Measurements from ENCODE around the gene AFP.

Gene AFP

GRCh38 chr4:73438582-73439215 lies 2.7 kb downstream of the AFP start:
- DNase-seq (ENCODE audit: low read depth in 2 of 2) = no peak

DNA sequence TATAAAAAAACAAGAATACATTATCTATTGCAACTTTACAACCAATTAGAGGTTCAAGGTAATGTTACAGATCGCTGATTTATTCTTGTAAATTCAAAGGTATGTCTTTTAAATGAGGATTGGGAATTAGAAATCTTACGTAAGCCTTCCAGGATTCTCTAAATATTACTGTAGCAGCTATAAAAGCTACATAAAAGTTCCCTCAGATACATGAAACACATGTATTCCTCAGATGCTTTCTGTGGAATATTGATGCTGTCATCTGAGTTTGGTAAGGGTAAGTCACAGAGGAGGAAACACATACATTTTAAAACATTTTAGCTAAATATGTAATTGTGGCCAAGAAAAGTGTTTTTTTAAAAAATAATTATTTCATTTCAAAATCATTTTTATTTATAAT lies 3.4 kb downstream of the AFP start:
- no peak for DNase-seq (ENCODE audit: low read depth in 2 of 2)

DNA sequence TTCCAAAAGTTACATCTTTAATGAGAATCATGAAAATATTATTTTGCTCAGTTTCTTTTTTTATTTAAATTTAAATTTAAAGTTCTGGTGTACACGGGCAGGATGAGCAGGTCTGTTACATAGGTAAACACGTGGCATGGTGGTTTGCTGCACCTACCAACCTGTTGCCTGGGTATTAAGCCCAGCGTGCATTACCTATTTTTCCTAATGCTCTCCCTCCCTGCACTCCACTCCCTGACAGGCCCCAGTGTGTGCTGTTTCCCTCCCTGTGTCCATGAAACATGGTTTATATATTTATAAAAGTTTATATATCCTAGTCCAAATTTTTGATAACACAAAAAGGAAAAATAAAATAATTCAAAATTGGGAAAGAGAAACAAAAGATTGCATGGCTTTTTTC lies 4.0 kb downstream of the AFP start:
- no peak for DNase-seq (ENCODE audit: low read depth in 2 of 2)

DNA sequence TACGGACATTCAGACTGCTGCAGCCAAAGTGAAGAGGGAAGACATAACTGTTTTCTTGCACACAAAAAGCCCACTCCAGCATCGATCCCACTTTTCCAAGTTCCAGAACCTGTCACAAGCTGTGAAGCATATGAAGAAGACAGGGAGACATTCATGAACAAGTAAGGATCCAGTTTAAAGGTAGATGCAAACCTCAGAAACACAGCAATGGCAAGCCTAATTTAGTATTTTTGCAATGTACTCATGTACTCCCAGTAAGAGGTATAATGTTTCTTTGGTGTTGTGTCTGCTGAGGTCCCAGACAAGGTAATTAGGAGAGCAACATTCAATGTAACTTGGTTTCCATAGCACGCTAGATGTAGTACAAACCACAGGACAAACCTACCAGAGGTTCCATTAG lies 4.6 kb downstream of the AFP start:
- DNase-seq (ENCODE audit: low read depth in 2 of 2) = no peak

DNA sequence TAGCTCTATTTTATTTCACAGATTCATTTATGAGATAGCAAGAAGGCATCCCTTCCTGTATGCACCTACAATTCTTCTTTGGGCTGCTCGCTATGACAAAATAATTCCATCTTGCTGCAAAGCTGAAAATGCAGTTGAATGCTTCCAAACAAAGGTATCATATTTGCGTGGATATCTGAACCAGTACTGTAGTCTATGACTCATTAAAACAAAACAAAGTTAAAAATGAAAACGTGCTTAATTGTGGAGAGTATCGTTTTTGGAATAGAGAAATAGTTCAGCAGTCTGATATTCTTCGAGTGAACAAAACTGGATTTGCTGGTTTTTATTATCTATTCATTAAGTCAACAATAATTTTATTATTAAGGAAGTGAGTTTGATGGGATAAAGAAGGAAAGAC lies 6.3 kb downstream of the AFP start:
- DNase-seq (ENCODE audit: low read depth in 2 of 2) = no peak

DNA sequence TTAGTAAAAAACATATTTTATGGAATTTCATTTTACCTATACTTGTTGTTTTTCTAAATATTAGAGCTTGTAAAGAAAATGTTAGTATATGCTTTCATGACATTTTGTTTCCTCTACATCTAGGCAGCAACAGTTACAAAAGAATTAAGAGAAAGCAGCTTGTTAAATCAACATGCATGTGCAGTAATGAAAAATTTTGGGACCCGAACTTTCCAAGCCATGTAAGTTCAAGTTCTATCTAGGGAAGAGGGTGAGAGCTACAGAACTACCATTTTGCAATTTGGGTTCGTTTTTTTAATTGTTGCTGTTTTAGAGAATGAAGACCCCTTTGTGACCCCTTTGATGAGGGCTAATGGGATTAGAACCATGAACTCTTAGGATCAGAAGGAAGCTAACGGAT lies 7.2 kb downstream of the AFP start:
- no peak for DNase-seq (ENCODE audit: low read depth in 2 of 2)

GRCh38 chr4:73445383-73446335 lies 9.6 kb downstream of the AFP start:
- DNase-seq (ENCODE audit: low read depth in 2 of 2) = no peak

DNA sequence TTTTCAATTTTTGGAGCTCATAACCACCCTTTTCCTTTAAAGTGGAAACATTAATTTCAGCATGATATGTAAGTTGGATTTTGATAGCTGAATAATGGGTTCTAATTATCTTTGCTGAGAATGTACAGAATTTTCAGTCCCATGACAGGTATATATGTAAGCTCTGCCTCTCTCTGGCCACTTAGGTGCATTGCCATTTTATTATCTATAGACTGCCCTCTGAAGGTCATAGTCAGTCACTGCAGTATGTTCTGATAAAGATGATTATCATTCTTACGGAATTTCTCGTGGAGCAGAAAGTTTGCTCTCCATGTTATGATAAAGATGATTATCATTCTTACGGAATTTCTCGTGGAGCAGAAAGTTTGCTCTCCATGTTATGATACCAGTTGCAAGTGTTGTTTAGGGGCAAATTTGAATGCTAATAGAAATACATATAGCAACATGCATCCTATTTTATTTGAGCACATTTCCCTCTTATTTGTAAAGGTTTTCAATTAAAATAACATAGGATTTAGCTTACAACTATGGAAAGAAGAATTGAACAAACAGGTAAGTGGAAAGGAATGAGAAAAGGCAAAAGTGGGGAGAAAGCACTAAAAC lies 10.4 kb downstream of the AFP start:
- no peak for DNase-seq (ENCODE audit: low read depth in 2 of 2)

DNA sequence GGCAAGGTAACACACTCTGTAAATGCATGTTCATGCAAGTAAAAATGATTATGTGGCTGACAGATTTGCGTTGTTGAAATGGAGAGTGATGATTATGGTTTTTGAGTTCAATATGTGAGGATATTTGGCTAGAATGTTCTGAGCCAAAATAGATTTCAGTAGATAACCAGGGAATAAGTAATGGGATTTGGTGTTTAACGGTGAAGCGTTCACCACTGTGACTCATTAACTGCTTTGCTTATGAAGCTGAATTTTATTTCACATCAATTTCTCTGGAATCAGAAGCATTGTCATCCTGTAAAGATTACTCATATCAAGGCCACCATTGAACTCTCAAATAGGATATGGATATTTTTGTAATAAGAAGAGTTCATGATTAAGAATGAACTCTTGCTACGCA lies 11.7 kb downstream of the AFP start:
- DNase-seq (ENCODE audit: low read depth in 2 of 2) = no peak

DNA sequence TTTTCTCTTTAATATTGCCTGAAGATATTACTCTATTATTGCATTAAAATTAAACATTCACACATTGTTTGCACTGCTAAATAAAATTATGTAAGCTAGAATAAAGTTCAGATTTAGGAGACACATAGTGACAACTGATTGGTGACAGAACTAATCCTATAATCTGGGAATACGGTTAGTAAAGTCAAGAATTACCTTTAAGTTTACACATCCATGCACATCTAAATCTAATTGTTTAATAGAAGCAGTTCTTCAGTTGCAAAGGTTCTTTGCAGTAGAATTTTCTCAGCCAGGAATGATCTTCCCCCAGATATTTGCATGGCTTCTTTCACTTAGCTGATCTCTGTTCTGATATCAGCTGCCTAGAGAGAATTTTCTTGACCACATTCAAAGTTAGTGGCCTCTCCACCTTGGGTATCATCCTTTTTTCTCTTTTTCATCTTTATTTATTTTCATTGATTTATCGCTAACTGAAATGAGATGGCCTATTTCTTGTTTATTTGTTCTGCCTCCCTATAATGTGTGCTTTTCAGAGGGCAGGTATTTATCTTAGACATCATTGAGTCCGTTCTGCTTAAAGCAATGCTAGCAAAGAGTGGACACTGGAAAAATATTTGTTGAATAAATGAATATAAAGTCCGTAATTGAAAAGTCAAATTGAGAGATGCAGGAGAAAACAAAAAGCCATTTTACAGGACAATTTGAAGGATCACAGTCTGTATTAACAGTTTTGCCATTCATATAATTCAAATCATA lies 12.6 kb downstream of the AFP start:
- no peak for DNase-seq (ENCODE audit: low read depth in 2 of 2)

GRCh38 chr4:73450398-73451004 lies 14.5 kb downstream of the AFP start:
- no peak for DNase-seq (ENCODE audit: low read depth in 2 of 2)

DNA sequence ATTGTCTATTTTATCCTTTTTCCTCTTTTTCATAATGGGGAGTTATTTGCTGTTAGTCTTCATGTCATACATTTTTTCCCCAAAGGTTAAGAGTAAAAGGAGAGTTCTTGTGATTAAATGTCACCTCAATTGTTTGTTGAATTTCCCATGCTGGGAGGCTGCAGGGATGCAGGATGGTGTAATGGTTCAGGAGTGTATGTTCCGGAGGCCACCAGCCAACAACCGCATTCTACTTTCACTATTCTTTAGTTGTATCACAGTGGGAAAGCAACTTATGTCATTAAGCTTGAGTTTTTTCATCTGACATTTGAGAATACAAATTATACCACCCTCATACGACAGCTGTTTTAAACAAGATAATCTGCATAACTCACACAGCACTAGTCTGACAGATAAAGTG lies 15.4 kb downstream of the AFP start:
- no peak for DNase-seq (ENCODE audit: low read depth in 2 of 2)

GRCh38 chr4:73451981-73452747 lies 16.1 kb downstream of the AFP start:
- DNase-seq (ENCODE audit: low read depth in 2 of 2) = no peak

- no peak for DNase-seq (ENCODE audit: low read depth in 2 of 2)
Measured at GRCh38 chr4:73452953-73453700, 17.1 kb downstream of the AFP start.

- DNase-seq (ENCODE audit: low read depth in 2 of 2) = no peak
Measured at GRCh38 chr4:73453701-73454005, 17.6 kb downstream of the AFP start.

- no peak for DNase-seq (ENCODE audit: low read depth in 2 of 2)
Measured at GRCh38 chr4:73454920-73455319, 18.9 kb downstream of the AFP start.

GRCh38 chr4:73456177-73457022 lies 20.4 kb downstream of the AFP start:
- no peak for DNase-seq (ENCODE audit: low read depth in 2 of 2)

DNA sequence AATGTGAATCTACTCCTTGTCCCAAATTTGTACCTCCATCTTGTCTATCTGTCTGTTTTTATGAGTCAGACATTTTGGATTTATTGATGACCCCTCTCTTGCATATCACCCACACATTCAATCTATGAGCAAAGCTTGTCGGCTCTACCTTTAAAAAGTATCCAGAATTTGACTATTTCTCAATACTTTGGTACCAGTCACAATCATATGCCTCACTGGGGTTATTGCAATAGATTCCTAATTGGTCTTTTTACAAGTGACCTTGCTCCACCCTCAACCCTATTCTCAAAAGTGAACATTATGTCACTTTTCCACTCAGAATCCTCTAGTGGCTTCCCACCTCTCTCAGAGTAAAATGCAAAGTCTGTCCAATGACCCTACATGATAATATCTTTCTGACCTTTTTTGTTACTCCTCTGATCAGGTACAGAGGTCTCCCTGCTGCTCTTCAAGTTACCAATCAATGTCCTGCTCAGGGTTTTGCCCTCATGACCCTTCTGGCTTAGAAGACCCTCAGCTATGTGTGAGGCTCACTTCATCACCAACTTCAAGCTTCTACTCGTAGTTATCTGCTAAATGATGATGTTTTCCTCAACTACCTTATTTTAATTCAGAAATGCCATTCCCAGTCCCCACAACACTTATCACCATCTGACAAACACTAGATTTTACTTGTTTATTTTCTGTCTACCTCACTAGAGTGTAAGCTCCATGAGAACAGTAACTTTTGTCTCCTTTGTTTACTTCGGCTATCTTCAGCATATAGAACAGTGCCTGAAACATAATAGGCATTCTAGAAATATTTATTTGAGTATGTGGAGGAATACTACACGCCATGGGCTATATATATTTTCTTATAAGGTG lies 22.4 kb downstream of the AFP start:
- no peak for DNase-seq (ENCODE audit: low read depth in 2 of 2)

- DNase-seq (ENCODE audit: low read depth in 2 of 2) = no peak
Measured at GRCh38 chr4:73459048-73459421, 23.0 kb downstream of the AFP start.

Data from activated CD4-positive, alpha-beta T cell treated with anti-CD3 and anti-CD28 coated beads for 24 hours (primary cell).